NB4 (cell line): ENCODE measurements around the gene XDH.

ENCODE experiments used
- DNase-seq: peaks from one replicate; pipeline ENCODE4 v3.0.0; 2010; ENCODE audit warnings: low read depth
- H3K4me3 ChIP-seq: one replicate; pipeline ENCODE4 v1.5.1; 2011; ENCODE audit warnings: mild to moderate bottlenecking, low read depth, low read length, moderate library complexity
- CTCF ChIP-seq: IDR thresholded peaks from one replicate; pipeline ENCODE4 v1.5.1; 2012; ENCODE audit warnings: low read depth, low read length
- MAX ChIP-seq: IDR thresholded peaks from 2 replicates; pipeline ENCODE4 v1.6.1; 2011; ENCODE audit warnings: low read depth, low read length
- MYC ChIP-seq: IDR thresholded peaks from 2 replicates; pipeline ENCODE4 v1.6.1; 2011; ENCODE audit warnings: low read depth, low read length
- POLR2A ChIP-seq: IDR thresholded peaks from 2 replicates; pipeline ENCODE4 v1.6.1; 2011; ENCODE audit warnings: mild to moderate bottlenecking; ENCODE audit not compliant: insufficient read length; ENCODE audit errors: extremely low read depth

The XDH gene

DNA sequence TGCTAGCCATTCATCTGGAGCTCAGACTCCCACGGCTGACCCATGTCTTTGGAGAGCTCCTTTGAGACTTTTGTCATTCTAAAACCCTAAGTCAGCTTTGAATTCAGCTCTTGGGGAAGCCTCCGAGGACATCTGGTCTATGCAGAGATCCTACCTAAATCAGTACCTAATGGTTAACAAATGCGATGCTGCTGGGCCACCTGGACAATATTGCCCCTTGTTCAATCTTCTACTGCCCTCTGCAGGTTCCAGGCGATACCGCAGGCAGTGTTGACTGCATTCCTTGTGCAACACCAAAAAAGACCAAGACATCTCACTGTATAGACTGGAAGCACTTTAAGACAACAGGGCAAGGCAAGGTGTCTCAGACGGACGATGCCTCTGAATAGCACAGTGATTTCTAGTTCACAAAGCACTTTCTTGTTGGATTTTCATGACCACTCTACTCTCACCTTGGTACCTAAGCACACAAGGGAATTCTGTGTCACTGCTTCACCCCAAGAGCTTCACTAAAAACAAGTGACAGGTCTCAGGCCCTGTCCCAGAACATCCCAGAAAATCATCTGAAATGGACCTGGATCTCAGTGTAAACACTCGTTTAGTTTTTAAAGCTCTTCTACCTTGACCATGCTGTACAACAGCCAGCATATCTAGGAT is 80.9 kb downstream of the XDH start:
- TF ChIP-seq CTCF (peak; percentile 97), MAX (peak; percentile 35; the same call in 1 of the 2 replicates), MYC (peak; percentile 18; the same call in 1 of the 2 replicates), POLR2A (no peak)
- peak; percentile 81 for DNase-seq
- H3K4me3 ChIP-seq = no peak overlapping the region

GRCh38 chr2:31333046-31333445 is 81.5 kb downstream of the XDH start:
- H3K4me3 ChIP-seq = no peak overlapping the region
- TF ChIP-seq MAX = no peak
- TF ChIP-seq POLR2A = no peak
- no peak for TF ChIP-seq MYC
- TF ChIP-seq CTCF = no peak
- DNase-seq = no peak

DNA sequence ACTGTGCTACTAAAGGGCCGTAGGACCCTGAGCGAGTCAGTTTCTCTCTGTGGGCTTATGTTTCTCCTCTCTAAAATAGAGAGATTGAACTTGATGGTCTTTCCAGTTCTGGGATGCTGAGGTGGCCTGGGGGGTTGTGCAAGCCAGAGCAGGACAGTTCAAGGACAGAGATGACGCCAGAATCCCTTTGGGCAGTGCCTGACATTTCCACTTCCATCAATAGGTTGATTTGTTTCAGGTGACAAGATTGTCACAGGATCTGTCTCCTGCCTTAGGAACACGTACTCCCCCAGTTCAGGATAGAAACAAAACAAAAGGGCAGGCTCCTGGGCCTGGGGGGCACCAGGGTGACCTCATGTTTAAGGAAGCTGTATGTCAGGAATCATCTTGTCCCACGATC is 82.0 kb downstream of the XDH start:
- H3K4me3 ChIP-seq = no peak overlapping the region
- DNase-seq = no peak
- TF ChIP-seq MAX = no peak
- TF ChIP-seq POLR2A = no peak

DNA sequence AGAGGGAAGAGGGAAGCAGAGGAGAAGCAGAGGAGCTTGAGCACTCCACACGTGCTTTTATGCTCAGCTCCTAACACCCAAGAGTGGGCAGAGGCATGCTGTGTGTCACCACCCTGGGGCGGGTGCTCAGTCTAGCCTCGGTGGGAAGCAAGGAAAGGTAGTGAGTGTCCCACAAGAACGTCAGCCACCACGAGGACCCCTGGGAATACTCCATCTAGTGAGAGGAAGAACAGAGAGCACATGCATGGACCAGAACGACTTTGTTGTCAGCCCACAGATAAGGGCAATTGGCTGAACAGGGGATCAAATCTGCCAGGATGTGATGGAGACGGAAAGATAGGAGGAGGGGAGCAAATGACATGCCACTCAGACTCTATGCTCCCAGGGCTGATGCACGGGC is 83.4 kb downstream of the XDH start:
- TF ChIP-seq POLR2A (no peak), MYC (no peak), MAX (no peak)
- no peak overlapping the region for H3K4me3 ChIP-seq
- peak; percentile 34 for DNase-seq

DNA sequence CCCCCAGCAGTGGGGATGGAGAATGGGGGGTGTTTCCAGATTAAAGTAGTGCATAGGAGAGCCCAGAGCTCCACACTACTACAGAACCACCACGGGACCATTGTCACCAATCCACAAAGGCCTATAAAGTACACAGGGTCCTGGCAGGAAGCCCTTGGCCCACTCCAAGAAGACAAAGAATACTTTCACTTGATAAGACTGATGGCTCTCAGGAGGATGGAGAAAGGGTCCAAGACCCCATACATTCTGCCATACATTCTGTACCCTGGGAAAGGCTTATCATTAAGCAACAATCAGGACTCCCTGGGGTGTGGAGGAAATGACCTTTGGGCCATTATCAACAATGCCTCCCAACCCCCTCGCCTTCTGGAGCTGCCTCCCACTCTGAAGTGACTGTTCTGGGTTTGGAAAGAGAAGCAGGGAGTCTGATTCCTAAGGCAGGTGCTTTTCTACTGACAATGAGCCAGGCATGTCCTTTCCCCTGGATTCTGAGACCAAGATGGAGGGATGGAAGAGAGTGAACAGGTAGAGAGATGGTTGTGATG is 85.4 kb downstream of the XDH start:
- no peak for DNase-seq
- no peak for TF ChIP-seq CTCF
- TF ChIP-seq MYC = no peak
- TF ChIP-seq POLR2A = no peak
- no peak for TF ChIP-seq MAX
- H3K4me3 ChIP-seq = no peak overlapping the region

DNA sequence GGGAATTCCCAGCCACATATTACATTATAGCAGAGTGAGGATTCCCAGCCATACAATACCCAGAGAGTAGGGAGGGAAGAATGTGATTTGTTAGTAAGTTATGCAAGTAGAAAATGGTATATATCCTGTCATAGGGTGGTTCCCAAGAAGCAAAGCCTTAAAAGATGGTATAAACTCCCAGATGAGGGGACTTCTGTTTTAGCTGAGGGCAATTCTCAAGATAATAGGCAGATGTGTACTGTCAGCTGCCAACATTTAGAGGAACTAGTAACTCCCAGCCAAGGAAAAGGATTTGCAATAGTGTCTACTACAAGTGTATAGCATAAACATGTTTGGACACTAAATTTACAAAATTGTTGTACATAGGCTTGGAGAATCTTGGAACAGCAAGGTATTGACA is 86.5 kb downstream of the XDH start:
- no peak overlapping the region for H3K4me3 ChIP-seq
- no peak for TF ChIP-seq MYC
- TF ChIP-seq CTCF = no peak
- no peak for TF ChIP-seq POLR2A
- no peak for TF ChIP-seq MAX
- DNase-seq = no peak
